HepG2 (cell line): ENCODE results near the gene FSD1. TPM values are rescaled to one million over a fixed set of nuclear protein-coding genes. Genes with fewer than 3 reads are reported as not detected.

Experiments used
- ELF1 ChIP-seq: sonication (generic); formaldehyde crosslinking; IDR thresholded peaks from 2 replicates; pipeline ENCODE4 v1.4.0; 2020; ENCODE audit warnings: missing genetic modification reagents
- IRX3 ChIP-seq: sonication (generic); formaldehyde crosslinking; IDR thresholded peaks from 2 replicates; pipeline ENCODE4 v1.8.1; 2023; ENCODE audit warnings: mild to moderate bottlenecking, low read depth, missing genetic modification reagents, borderline replicate concordance
- MAZ ChIP-seq, 2 experiments: sonication (generic) in 1 of 2; formaldehyde crosslinking in 1 of 2; IDR thresholded peaks; 2 replicates each; pipeline versions ENCODE4 v1.5.0 to v1.6.1; 2012 to 2020; ENCODE audit warnings: low read depth in 2 of 2, mild to moderate bottlenecking in 2 of 2, borderline replicate concordance in 1 of 2, improper control_type of control experiment in 1 of 2, low read length in 1 of 2, missing genetic modification reagents in 1 of 2, moderate library complexity in 1 of 2
- MXD4 ChIP-seq: IDR thresholded peaks from 2 replicates; pipeline ENCODE4 v1.6.1; 2016; ENCODE audit warnings: mild to moderate bottlenecking, missing biosample characterization, missing genetic modification reagents
- MYNN ChIP-seq: sonication (generic); formaldehyde crosslinking; IDR thresholded peaks from 2 replicates; pipeline ENCODE4 v1.4.0; 2020; ENCODE audit warnings: mild to moderate bottlenecking, low read depth, missing genetic modification reagents
- PHF5A ChIP-seq: IDR thresholded peaks from one replicate; pipeline ENCODE4 v1.6.1; 2018; ENCODE audit warnings: low read depth, missing genetic modification reagents; ENCODE audit not compliant: unreplicated experiment
- POLR2A ChIP-seq, 2 experiments: IDR thresholded peaks; 2 replicates each; pipeline ENCODE4 v1.6.1; 2011; ENCODE audit warnings: low read depth in 2 of 2, low read length in 2 of 2, mild to moderate bottlenecking in 1 of 2, moderate library complexity in 1 of 2; ENCODE audit not compliant: insufficient read depth in 1 of 2
- REL ChIP-seq: sonication (generic); formaldehyde crosslinking; conservative IDR thresholded peaks from 2 replicates; pipeline ENCODE4 v1.8.0; 2022; ENCODE audit warnings: mild to moderate bottlenecking, missing genetic modification reagents, moderate library complexity
- SCMH1 ChIP-seq: sonication (generic); formaldehyde crosslinking; IDR thresholded peaks from 2 replicates; pipeline ENCODE4 v1.9.0; 2021; ENCODE audit warnings: missing genetic modification reagents, mild to moderate bottlenecking, borderline replicate concordance
- SP140L ChIP-seq: sonication (generic); formaldehyde crosslinking; IDR thresholded peaks from 2 replicates; pipeline ENCODE4 v1.4.0; 2020; ENCODE audit warnings: missing genetic modification reagents, borderline replicate concordance
- ZMAT3 ChIP-seq: sonication (generic); formaldehyde crosslinking; conservative IDR thresholded peaks from 2 replicates; pipeline ENCODE4 v1.7.0; 2021; ENCODE audit warnings: missing genetic modification reagents
- ZNF317 ChIP-seq: sonication (generic); formaldehyde crosslinking; IDR thresholded peaks from 2 replicates; pipeline ENCODE4 v1.5.0; 2020; ENCODE audit warnings: mild to moderate bottlenecking, missing genetic modification reagents
- ZNF557 ChIP-seq: sonication (generic); formaldehyde crosslinking; IDR thresholded peaks from 2 replicates; pipeline ENCODE4 v1.4.0; 2020; ENCODE audit warnings: missing genetic modification reagents
- ZNF605 ChIP-seq: sonication (generic); formaldehyde crosslinking; IDR thresholded peaks from 2 replicates; pipeline ENCODE4 v1.8.0; 2022; ENCODE audit warnings: mild to moderate bottlenecking, missing genetic modification reagents
- polyA plus RNA-seq, 8 experiments: library from polyadenylated mRNA; depleted of rRNA in 3 of 8; stranded (reverse) in 7 of 8; unstranded in 1 of 8; fragments of >200 nt; fragmentation: Illumina TruSeq in 4 of 8; extraction: Trizol in 4 of 8; gene quantifications; 2 replicates each; pipeline versions ENCODE4 v1.2.1 to v1.2.3, GENCODE V29; 2011 to 2016; ENCODE audit warnings: low read depth in 4 of 8, missing spikeins in 1 of 8, mixed read lengths in 1 of 8; ENCODE audit not compliant: insufficient read depth in 1 of 8
- total RNA-seq, 5 experiments: library from RNA; depleted of rRNA; stranded (reverse); fragments of >200 nt; fragmentation: Illumina TruSeq; extraction: Trizol; gene quantifications; 2 replicates each; pipeline ENCODE4 v1.2.3, GENCODE V29; 2016; ENCODE audit warnings: low read depth in 1 of 5
- TF ChIP-seq, protein P1 (sequence below): sonication (generic); formaldehyde crosslinking; IDR thresholded peaks from 2 replicates; pipeline ENCODE4 v1.4.0; 2020; ENCODE audit warnings: mild to moderate bottlenecking, missing genetic modification reagents
- TF ChIP-seq, protein P2 (sequence below): sonication (generic); formaldehyde crosslinking; IDR thresholded peaks from 2 replicates; pipeline ENCODE4 v1.4.0; 2020; ENCODE audit warnings: missing genetic modification reagents
- TF ChIP-seq, protein P3 (sequence below): sonication (generic); formaldehyde crosslinking; IDR thresholded peaks from 2 replicates; pipeline ENCODE4 v1.8.0; 2022; ENCODE audit warnings: mild to moderate bottlenecking, missing genetic modification reagents, moderate library complexity
- TF ChIP-seq, protein P4 (sequence below): sonication (generic); formaldehyde crosslinking; IDR thresholded peaks from 2 replicates; pipeline ENCODE4 v1.4.0; 2020; ENCODE audit warnings: missing genetic modification reagents
- TF ChIP-seq, protein P5 (sequence below): sonication (generic); formaldehyde crosslinking; IDR thresholded peaks from 2 replicates; pipeline ENCODE4 v1.4.0; 2020; ENCODE audit warnings: missing genetic modification reagents, borderline replicate concordance

FSD1 gene
- total and polyA plus RNA-seq, 2 of the 13 experiments (the other 11 are each of a cell fraction or from before 2014, with no cell fraction given) = 0.29 to 0.66 TPM

DNA sequence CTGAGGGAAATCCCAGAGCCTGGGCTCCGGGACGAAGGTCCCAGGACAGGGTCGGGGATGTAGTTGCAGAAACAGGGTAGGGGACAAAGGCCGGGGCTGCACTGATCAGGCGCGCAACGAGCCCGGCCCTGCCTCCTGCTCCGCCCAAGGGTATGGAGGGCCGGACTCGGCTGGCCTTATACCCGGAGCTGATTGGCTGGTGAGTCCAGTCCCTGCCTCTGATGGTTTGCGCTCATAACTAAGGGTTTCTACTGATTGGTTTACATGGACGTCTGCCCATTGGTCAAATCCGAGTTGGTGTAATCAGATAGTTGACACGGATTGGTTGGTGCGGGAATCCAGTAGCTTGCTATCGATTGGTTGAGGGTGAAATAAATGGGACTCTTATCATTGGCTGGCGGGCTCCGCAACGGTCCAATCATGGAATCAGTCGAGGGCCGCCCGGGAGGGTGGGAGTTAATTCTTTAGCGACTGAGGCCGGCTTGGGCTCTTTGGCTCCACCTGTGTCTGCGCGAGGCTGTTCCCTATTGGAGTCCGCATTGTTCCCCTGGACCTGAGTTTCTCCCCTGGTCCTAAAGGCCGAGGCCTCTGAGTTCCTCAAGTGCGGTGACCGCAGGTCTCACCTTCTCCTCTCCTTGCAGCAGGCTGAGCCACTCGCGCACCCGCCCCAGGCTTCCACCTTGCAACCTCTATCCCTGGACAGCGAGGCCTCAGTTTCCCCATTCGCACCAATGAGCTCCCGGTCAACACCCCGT, 38.4 kb downstream of the FSD1 start (continued):
- TF ChIP-seq, protein P1, sequence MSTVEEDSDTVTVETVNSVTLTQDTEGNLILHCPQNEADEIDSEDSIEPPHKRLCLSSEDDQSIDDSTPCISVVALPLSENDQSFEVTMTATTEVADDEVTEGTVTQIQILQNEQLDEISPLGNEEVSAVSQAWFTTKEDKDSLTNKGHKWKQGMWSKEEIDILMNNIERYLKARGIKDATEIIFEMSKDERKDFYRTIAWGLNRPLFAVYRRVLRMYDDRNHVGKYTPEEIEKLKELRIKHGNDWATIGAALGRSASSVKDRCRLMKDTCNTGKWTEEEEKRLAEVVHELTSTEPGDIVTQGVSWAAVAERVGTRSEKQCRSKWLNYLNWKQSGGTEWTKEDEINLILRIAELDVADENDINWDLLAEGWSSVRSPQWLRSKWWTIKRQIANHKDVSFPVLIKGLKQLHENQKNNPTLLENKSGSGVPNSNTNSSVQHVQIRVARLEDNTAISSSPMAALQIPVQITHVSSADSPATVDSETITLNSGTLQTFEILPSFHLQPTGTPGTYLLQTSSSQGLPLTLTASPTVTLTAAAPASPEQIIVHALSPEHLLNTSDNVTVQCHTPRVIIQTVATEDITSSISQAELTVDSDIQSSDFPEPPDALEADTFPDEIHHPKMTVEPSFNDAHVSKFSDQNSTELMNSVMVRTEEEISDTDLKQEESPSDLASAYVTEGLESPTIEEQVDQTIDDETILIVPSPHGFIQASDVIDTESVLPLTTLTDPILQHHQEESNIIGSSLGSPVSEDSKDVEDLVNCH = no peak
- TF ChIP-seq ZNF605 = peak; percentile 95
- TF ChIP-seq POLR2A (IDR thresholded peaks at IDR 0.05; ENCODE audit: insufficient read depth in 1 of 2, low read depth in 2 of 2, low read length in 2 of 2) = peak; percentile 63 to 91
- TF ChIP-seq, protein P2, sequence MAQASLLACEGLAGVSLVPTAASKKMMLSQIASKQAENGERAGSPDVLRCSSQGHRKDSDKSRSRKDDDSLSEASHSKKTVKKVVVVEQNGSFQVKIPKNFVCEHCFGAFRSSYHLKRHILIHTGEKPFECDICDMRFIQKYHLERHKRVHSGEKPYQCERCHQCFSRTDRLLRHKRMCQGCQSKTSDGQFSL (CRISPR knock-in tag) = no peak; the same call in 1 of the 2 replicates
- TF ChIP-seq, protein P3, sequence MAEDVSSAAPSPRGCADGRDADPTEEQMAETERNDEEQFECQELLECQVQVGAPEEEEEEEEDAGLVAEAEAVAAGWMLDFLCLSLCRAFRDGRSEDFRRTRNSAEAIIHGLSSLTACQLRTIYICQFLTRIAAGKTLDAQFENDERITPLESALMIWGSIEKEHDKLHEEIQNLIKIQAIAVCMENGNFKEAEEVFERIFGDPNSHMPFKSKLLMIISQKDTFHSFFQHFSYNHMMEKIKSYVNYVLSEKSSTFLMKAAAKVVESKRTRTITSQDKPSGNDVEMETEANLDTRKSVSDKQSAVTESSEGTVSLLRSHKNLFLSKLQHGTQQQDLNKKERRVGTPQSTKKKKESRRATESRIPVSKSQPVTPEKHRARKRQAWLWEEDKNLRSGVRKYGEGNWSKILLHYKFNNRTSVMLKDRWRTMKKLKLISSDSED (CRISPR knock-in tag) = no peak
- peak; percentile 76 for TF ChIP-seq ZNF317 (CRISPR knock-in tag)
- no peak for TF ChIP-seq MYNN (CRISPR knock-in tag)
- TF ChIP-seq SCMH1 (CRISPR knock-in tag) = no peak
- no peak for TF ChIP-seq ZNF557
- peak; percentile 48; the same call in 1 of the 2 replicates for TF ChIP-seq MXD4 (CRISPR knock-in tag)
- TF ChIP-seq, protein P4, sequence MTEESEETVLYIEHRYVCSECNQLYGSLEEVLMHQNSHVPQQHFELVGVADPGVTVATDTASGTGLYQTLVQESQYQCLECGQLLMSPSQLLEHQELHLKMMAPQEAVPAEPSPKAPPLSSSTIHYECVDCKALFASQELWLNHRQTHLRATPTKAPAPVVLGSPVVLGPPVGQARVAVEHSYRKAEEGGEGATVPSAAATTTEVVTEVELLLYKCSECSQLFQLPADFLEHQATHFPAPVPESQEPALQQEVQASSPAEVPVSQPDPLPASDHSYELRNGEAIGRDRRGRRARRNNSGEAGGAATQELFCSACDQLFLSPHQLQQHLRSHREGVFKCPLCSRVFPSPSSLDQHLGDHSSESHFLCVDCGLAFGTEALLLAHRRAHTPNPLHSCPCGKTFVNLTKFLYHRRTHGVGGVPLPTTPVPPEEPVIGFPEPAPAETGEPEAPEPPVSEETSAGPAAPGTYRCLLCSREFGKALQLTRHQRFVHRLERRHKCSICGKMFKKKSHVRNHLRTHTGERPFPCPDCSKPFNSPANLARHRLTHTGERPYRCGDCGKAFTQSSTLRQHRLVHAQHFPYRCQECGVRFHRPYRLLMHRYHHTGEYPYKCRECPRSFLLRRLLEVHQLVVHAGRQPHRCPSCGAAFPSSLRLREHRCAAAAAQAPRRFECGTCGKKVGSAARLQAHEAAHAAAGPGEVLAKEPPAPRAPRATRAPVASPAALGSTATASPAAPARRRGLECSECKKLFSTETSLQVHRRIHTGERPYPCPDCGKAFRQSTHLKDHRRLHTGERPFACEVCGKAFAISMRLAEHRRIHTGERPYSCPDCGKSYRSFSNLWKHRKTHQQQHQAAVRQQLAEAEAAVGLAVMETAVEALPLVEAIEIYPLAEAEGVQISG (CRISPR knock-in tag) = peak; percentile 40
- TF ChIP-seq, protein P5, sequence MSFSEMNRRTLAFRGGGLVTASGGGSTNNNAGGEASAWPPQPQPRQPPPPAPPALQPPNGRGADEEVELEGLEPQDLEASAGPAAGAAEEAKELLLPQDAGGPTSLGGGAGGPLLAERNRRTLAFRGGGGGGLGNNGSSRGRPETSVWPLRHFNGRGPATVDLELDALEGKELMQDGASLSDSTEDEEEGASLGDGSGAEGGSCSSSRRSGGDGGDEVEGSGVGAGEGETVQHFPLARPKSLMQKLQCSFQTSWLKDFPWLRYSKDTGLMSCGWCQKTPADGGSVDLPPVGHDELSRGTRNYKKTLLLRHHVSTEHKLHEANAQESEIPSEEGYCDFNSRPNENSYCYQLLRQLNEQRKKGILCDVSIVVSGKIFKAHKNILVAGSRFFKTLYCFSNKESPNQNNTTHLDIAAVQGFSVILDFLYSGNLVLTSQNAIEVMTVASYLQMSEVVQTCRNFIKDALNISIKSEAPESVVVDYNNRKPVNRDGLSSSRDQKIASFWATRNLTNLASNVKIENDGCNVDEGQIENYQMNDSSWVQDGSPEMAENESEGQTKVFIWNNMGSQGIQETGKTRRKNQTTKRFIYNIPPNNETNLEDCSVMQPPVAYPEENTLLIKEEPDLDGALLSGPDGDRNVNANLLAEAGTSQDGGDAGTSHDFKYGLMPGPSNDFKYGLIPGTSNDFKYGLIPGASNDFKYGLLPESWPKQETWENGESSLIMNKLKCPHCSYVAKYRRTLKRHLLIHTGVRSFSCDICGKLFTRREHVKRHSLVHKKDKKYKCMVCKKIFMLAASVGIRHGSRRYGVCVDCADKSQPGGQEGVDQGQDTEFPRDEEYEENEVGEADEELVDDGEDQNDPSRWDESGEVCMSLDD = 0 out of 2 replicates have a peak, but pooled peaks have one; percentile 73
- no peak for TF ChIP-seq REL
- TF ChIP-seq IRX3 = no peak
- no peak; the same call in 1 of the 2 replicates for TF ChIP-seq ZMAT3 (CRISPR knock-in tag)
- TF ChIP-seq SP140L (CRISPR knock-in tag) = no peak
- 0 out of 2 replicates have a peak, but pooled peaks have one; percentile 20 for TF ChIP-seq MAZ (IDR thresholded peaks at IDR 0.05; ENCODE audit: borderline replicate concordance, low read depth, low read length)
- peak; percentile 22; the same call in 1 of the 2 replicates for TF ChIP-seq MAZ (CRISPR knock-in tag; IDR thresholded peaks at IDR 0.05; ENCODE audit: low read depth)
- TF ChIP-seq PHF5A (CRISPR knock-in tag) = peak; percentile 69
- TF ChIP-seq ELF1 (CRISPR knock-in tag) = peak; percentile 65
